Measurements from ENCODE around the gene KCNQ1. TPM values are rescaled to one million over a fixed set of nuclear protein-coding genes. Genes with fewer than 3 reads are reported as not detected.
"Not testable (repeated sequence)": the region's sequence is repeated elsewhere in the genome, so short reads cannot be mapped to it uniquely, and the experiment has no call there.

Gene KCNQ1
- total and polyA plus RNA-seq, 2 experiments from 2014 or later = not detected

- H3K27ac ChIP-seq = no peak overlapping the region
- H4K20me1 ChIP-seq (ENCODE audit: insufficient read depth) = no peaks in the 10 kb centered on the region
- no peak overlapping the region for H3K9ac ChIP-seq
- no peaks in the 10 kb centered on the region for H3K9me2 ChIP-seq (ENCODE audit: insufficient read depth)
- TF ChIP-seq EZH2 (IDR thresholded peaks at IDR 0.05; ENCODE audit: insufficient read depth, poor library complexity, severe bottlenecking) = no peak
- TF ChIP-seq EZH2phosphoT487 (IDR thresholded peaks at IDR 0.05; ENCODE audit: insufficient read depth, low read depth) = no peak
- no peaks in the 10 kb centered on the region for H3K27me3 ChIP-seq (replicated peaks; ENCODE audit: insufficient read depth)
- H3K79me2 ChIP-seq (ENCODE audit: insufficient read depth) = no peaks in the 10 kb centered on the region
- no peak overlapping the region for H2AFZ ChIP-seq
- no peak for DNase-seq
- no peak overlapping the region for H3K4me2 ChIP-seq (ENCODE audit: unreplicated experiment)
- H3K9me3 ChIP-seq (ENCODE audit: low read depth) = no peaks in the 10 kb centered on the region
- no peaks in the 10 kb centered on the region for H3K36me3 ChIP-seq (ENCODE audit: low read depth)
- no peaks in the 10 kb centered on the region for H3K4me1 ChIP-seq (ENCODE audit: insufficient read depth)
- H3F3A ChIP-seq (ENCODE audit: insufficient read depth) = peaks cover 18% of the 10 kb centered on the region
- no peak overlapping the region for H3K4me3 ChIP-seq
- in situ Hi-C loops (cut with MboI) = no loop called here
- 37 to 38% methylated on average over 3 of the region's 3 CpGs for WGBS, 2 experiments (ENCODE audit: low coverage in 1 of 2, low lambda C conversion rate in 2 of 2, missing lambda C conversion rate in 2 of 2)
Measured at GRCh38 chr11:2625183-2625582, 180.4 kb downstream of the KCNQ1 start.

GRCh38 chr11:2630679-2631078, 185.9 kb downstream of the KCNQ1 start:
- Histone ChIP-seq H3K9me2 (ENCODE audit: insufficient read depth) (no peaks in the 10 kb centered on the region), H3K9me3 (ENCODE audit: low read depth) (peaks cover 17% of the 10 kb centered on the region), H3F3A (ENCODE audit: insufficient read depth) (peaks cover 49% of the 10 kb centered on the region), H4K20me1 (ENCODE audit: insufficient read depth) (no peaks in the 10 kb centered on the region), H3K27ac (no peak overlapping the region), H2AFZ (no peak overlapping the region), H3K4me3 (no peak overlapping the region), H3K4me2 (ENCODE audit: unreplicated experiment) (no peak overlapping the region), H3K4me1 (ENCODE audit: insufficient read depth) (no peaks in the 10 kb centered on the region), H3K27me3 (replicated peaks; ENCODE audit: insufficient read depth) (no peaks in the 10 kb centered on the region), H3K36me3 (ENCODE audit: low read depth) (no peaks in the 10 kb centered on the region), H3K79me2 (ENCODE audit: insufficient read depth) (no peaks in the 10 kb centered on the region), H3K9ac (no peak overlapping the region)
- TF ChIP-seq EZH2phosphoT487 (IDR thresholded peaks at IDR 0.05; ENCODE audit: insufficient read depth, low read depth) = no peak
- no peak for TF ChIP-seq EZH2 (IDR thresholded peaks at IDR 0.05; ENCODE audit: insufficient read depth, poor library complexity, severe bottlenecking)
- WGBS, 2 experiments (ENCODE audit: low coverage in 1 of 2, low lambda C conversion rate in 2 of 2, missing lambda C conversion rate in 2 of 2) = 89 to 94% methylated on average over 1 of the region's 1 CpG
- in situ Hi-C loops (cut with MboI) = no loop called here
- no peak for DNase-seq

GRCh38 chr11:2631161-2631560, 186.4 kb downstream of the KCNQ1 start:
- Histone ChIP-seq H3K79me2 (ENCODE audit: insufficient read depth) (no peaks in the 10 kb centered on the region), H3K27ac (no peak overlapping the region), H3K9ac (no peak overlapping the region), H3K9me3 (ENCODE audit: low read depth) (peaks cover 17% of the 10 kb centered on the region), H3K4me3 (no peak overlapping the region), H3K9me2 (ENCODE audit: insufficient read depth) (no peaks in the 10 kb centered on the region), H3K4me2 (ENCODE audit: unreplicated experiment) (no peak overlapping the region), H3K27me3 (replicated peaks; ENCODE audit: insufficient read depth) (no peaks in the 10 kb centered on the region), H2AFZ (no peak overlapping the region), H3K4me1 (ENCODE audit: insufficient read depth) (no peaks in the 10 kb centered on the region), H4K20me1 (ENCODE audit: insufficient read depth) (no peaks in the 10 kb centered on the region), H3F3A (ENCODE audit: insufficient read depth) (peaks cover 49% of the 10 kb centered on the region), H3K36me3 (ENCODE audit: low read depth) (no peaks in the 10 kb centered on the region)
- DNase-seq = no peak
- in situ Hi-C loops (cut with MboI) = no loop called here
- WGBS, 2 experiments (ENCODE audit: low coverage in 1 of 2, low lambda C conversion rate in 2 of 2, missing lambda C conversion rate in 2 of 2) = 54 to 63% methylated on average over 1 of the region's 1 CpG
- TF ChIP-seq EZH2phosphoT487 (IDR thresholded peaks at IDR 0.05; ENCODE audit: insufficient read depth, low read depth) (no peak), EZH2 (IDR thresholded peaks at IDR 0.05; ENCODE audit: insufficient read depth, poor library complexity, severe bottlenecking) (no peak)

GRCh38 chr11:2639763-2640162, 195.0 kb downstream of the KCNQ1 start:
- H3K27me3 ChIP-seq (replicated peaks; ENCODE audit: insufficient read depth); H3K4me2 ChIP-seq (ENCODE audit: unreplicated experiment); H4K20me1 ChIP-seq (ENCODE audit: insufficient read depth); H3K36me3 ChIP-seq (ENCODE audit: low read depth); H3K9ac ChIP-seq; H3K4me1 ChIP-seq (ENCODE audit: insufficient read depth); H3K4me3 ChIP-seq; H2AFZ ChIP-seq; H3K79me2 ChIP-seq (ENCODE audit: insufficient read depth); DNase-seq; in situ Hi-C loops (cut with MboI); H3K27ac ChIP-seq; H3K9me2 ChIP-seq (ENCODE audit: insufficient read depth): not testable (repeated sequence)
- Histone ChIP-seq H3F3A (ENCODE audit: insufficient read depth) (peaks cover 49% of the 10 kb centered on the region), H3K9me3 (ENCODE audit: low read depth) (peaks cover 22% of the 10 kb centered on the region)
- 86 to 89% methylated on average over 13 of the region's 13 CpGs for WGBS, 2 experiments (ENCODE audit: low coverage in 1 of 2, low lambda C conversion rate in 2 of 2, missing lambda C conversion rate in 2 of 2)

GRCh38 chr11:2641623-2642022, 196.8 kb downstream of the KCNQ1 start:
- H3K4me2 ChIP-seq (ENCODE audit: unreplicated experiment) = no peak overlapping the region
- H2AFZ ChIP-seq = no peak overlapping the region

More at GRCh38 chr11:2641623-2642022, 196.8 kb downstream of the KCNQ1 start:
- Histone ChIP-seq H3F3A (ENCODE audit: insufficient read depth) (peaks cover 57% of the 10 kb centered on the region), H3K27ac (no peak overlapping the region), H3K9me2 (ENCODE audit: insufficient read depth) (no peaks in the 10 kb centered on the region), H3K27me3 (replicated peaks; ENCODE audit: insufficient read depth) (0 out of 2 replicates have a peak, but pooled peaks cover 3% of the 10 kb centered on the region), H3K9ac (no peak overlapping the region), H3K4me1 (ENCODE audit: insufficient read depth) (no peaks in the 10 kb centered on the region), H4K20me1 (ENCODE audit: insufficient read depth) (no peaks in the 10 kb centered on the region), H3K4me3 (no peak overlapping the region), H3K9me3 (ENCODE audit: low read depth) (peaks cover 22% of the 10 kb centered on the region), H3K79me2 (ENCODE audit: insufficient read depth) (no peaks in the 10 kb centered on the region), H3K36me3 (ENCODE audit: low read depth) (no peaks in the 10 kb centered on the region)
- 62 to 81% methylated on average over 1 of the region's 1 CpG for WGBS, 2 experiments (ENCODE audit: low coverage in 1 of 2, low lambda C conversion rate in 2 of 2, missing lambda C conversion rate in 2 of 2)
- in situ Hi-C loops (cut with MboI) = no loop called here
- TF ChIP-seq EZH2 (IDR thresholded peaks at IDR 0.05; ENCODE audit: insufficient read depth, poor library complexity, severe bottlenecking) = no peak
- no peak for TF ChIP-seq EZH2phosphoT487 (IDR thresholded peaks at IDR 0.05; ENCODE audit: insufficient read depth, low read depth)
- no peak for DNase-seq
